Upper lobe of left lung (tissue), 6 donors: ENCODE results near the gene CD59. TPM values are rescaled to one million over a fixed set of nuclear protein-coding genes. Genes with fewer than 3 reads are reported as not detected.

Experiments
- ATAC-seq, 2 donors: fragments of 200-7000 bp; cut with Tn5 transposase; one replicate each; pipeline ENCODE4 v1.9.1; 2022; ENCODE audit warnings: mild to moderate bottlenecking in 2 of 2, moderate library complexity in 2 of 2; ENCODE audit not compliant: low FRiP score in 2 of 2
- DNase-seq, 2 donors: peaks; one replicate each; pipeline ENCODE4 v3.0.0-alpha.2; 2019 to 2020
- H3K27ac ChIP-seq, 4 donors: fragments of 200-600 bp; sonication (generic); one replicate each; pipeline ENCODE4 v1.5.1; 2016 to 2019
- H3K27me3 ChIP-seq, 4 donors: fragments of 200-600 bp; sonication (generic); one replicate each; pipeline ENCODE4 v1.5.1; 2017 to 2019
- H3K36me3 ChIP-seq, 4 donors: fragments of 200-600 bp; sonication (generic); one replicate each; pipeline ENCODE4 v1.5.1; 2016 to 2019
- H3K4me1 ChIP-seq, 4 donors: fragments of 200-600 bp; sonication (generic); one replicate each; pipeline ENCODE4 v1.5.1; 2018 to 2019
- H3K4me3 ChIP-seq, 4 donors: fragments of 200-600 bp; sonication (generic); one replicate each; pipeline ENCODE4 v1.5.1; 2017 to 2019; ENCODE audit warnings: mild to moderate bottlenecking in 2 of 4, moderate library complexity in 1 of 4
- H3K9me3 ChIP-seq, 4 donors: fragments of 200-600 bp; sonication (generic); one replicate each; pipeline ENCODE4 v1.5.1; 2018 to 2019
- CTCF ChIP-seq, 6 experiments: fragments of 450-650 bp in 4 of 6; fragments of 200-600 bp in 2 of 6; sonication (generic) in 2 of 6; IDR thresholded peaks; one replicate each; pipeline ENCODE4 v1.5.1; 2016 to 2019; ENCODE audit warnings: antibody characterized with exemption in 6 of 6
- EP300 ChIP-seq, 4 donors: sonication (generic); formaldehyde crosslinking; IDR thresholded peaks; one replicate each; pipeline ENCODE4 v1.5.1; 2017; ENCODE audit warnings: antibody characterized with exemption in 4 of 4, control low read depth in 2 of 4
- POLR2A ChIP-seq, 4 donors: fragments of 450-650 bp; IDR thresholded peaks; one replicate each; pipeline ENCODE4 v1.5.1; 2016 to 2017; ENCODE audit warnings: antibody characterized with exemption in 4 of 4, mild to moderate bottlenecking in 2 of 4
- POLR2AphosphoS5 ChIP-seq, 2 donors: sonication (generic); formaldehyde crosslinking; IDR thresholded peaks; one replicate each; pipeline ENCODE4 v1.5.1; 2017; ENCODE audit warnings: antibody characterized with exemption in 2 of 2
- WGBS, 2 donors: methylation state at CpG; one replicate each; pipeline ENCODE4 v1.1.5; 2017 to 2018; 5-methylcytosine and 5-hydroxymethylcytosine counted together
- total RNA-seq, 6 donors: library from RNA; depleted of rRNA in 4 of 6; stranded (reverse); fragments of >200 nt in 4 of 6; gene quantifications; one replicate each; pipeline versions ENCODE4 v1.1.0 to v1.2.1, GENCODE V29; 2016 to 2021
- donor health status: DM: no; HTN: no; CAD: no; lungs with moderate emphysema.
- donor health status: DM: no; HTN: yes; CAD: no; lungs with severe emphysema.

The CD59 gene
- total RNA-seq, 6 donors from 2014 or later = 57.6 to 914 (median 315) TPM

- Histone ChIP-seq H3K27me3 (no peaks in the 10 kb centered on the region), H3K27ac (peak overlapping the region; percentile 83 to 90 (median 89)), H3K4me1 (peaks cover 42 to 79% (median 64%) of the 10 kb centered on the region in 4 donors), H3K9me3 (no peaks in the 10 kb centered on the region), H3K4me3 (peak overlapping the region in 1 of 4 donors; percentile 66), H3K36me3 (no peaks in the 10 kb centered on the region)
- TF ChIP-seq POLR2AphosphoS5 (IDR thresholded peaks at IDR 0.05) (no peak), POLR2A (IDR thresholded peaks at IDR 0.05) (no peak), CTCF (IDR thresholded peaks at IDR 0.05) (no peak), EP300 (IDR thresholded peaks at IDR 0.05) (no peak)
- 66 to 74% methylated on average over 10 to 12 of the region's 12 CpGs for WGBS, 2 donors
- ATAC-seq (no peak), DNase-seq (peak in 1 of 2 donors; percentile 25)
Measured at GRCh38 chr11:33699515-33700062, 36.6 kb downstream of the CD59 start.

DNA sequence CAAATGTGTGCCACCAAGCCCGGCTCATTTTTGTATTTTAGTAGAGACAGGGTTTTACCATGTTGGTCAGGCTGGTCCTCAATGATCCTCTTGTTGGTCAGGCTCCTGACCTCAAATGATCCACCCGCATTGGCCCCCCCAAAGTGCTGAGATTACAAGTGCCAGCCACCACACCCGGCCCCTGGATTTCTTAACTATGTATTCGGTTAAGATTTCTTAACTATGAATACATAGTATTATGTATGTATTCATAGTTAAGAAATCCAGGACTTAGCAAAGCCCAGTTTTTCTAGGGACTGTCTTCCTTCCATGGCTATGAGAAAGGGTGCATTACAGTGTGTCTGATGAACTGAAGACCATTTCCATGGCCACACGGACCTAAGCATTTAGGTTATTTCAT, 37.3 kb downstream of the CD59 start:
- ATAC-seq (no peak), DNase-seq (no peak)
- 65 to 75% methylated on average over 5 of the region's 5 CpGs for WGBS, 2 donors
- Histone ChIP-seq H3K4me1 (peaks cover 36 to 73% (median 60%) of the 10 kb centered on the region in 4 donors), H3K9me3 (no peaks in the 10 kb centered on the region), H3K36me3 (no peaks in the 10 kb centered on the region), H3K27ac (peak overlapping the region in 1 of 4 donors; percentile 90), H3K27me3 (no peaks in the 10 kb centered on the region), H3K4me3 (no peak overlapping the region)
- TF ChIP-seq CTCF (IDR thresholded peaks at IDR 0.05) (no peak), POLR2A (IDR thresholded peaks at IDR 0.05) (no peak), POLR2AphosphoS5 (IDR thresholded peaks at IDR 0.05) (no peak), EP300 (IDR thresholded peaks at IDR 0.05) (no peak)

DNA sequence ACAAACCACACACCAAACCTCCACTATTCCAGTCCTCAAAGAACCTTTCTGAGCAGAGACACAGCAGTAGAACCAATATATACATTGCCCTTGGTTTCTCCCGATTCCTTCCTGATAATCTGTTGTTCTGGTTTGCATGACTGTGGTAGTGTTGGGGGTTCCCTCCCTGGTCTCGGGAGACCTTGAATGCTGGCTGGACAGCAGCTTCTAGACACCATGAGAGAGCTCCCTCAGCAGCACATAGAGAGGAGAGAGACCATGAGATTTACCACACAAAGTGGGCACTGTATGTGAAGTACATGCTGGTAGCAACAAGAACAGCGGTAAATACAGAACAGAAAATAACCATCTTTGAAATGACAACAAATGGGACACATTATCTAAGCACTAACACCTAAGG, 38.2 kb downstream of the CD59 start:
- no peak for TF ChIP-seq EP300 (IDR thresholded peaks at IDR 0.05)
- TF ChIP-seq POLR2AphosphoS5 (IDR thresholded peaks at IDR 0.05) = no peak
- TF ChIP-seq CTCF (IDR thresholded peaks at IDR 0.05) = no peak
- TF ChIP-seq POLR2A (IDR thresholded peaks at IDR 0.05) = no peak
- 73 to 79% methylated on average over 3 of the region's 3 CpGs for WGBS, 2 donors
- Histone ChIP-seq H3K4me1 (peaks cover 38 to 70% (median 55%) of the 10 kb centered on the region in 4 donors), H3K9me3 (no peaks in the 10 kb centered on the region), H3K36me3 (no peaks in the 10 kb centered on the region), H3K27ac (no peak overlapping the region), H3K27me3 (no peaks in the 10 kb centered on the region), H3K4me3 (no peak overlapping the region)
- ATAC-seq = no peak
- DNase-seq = no peak

DNA sequence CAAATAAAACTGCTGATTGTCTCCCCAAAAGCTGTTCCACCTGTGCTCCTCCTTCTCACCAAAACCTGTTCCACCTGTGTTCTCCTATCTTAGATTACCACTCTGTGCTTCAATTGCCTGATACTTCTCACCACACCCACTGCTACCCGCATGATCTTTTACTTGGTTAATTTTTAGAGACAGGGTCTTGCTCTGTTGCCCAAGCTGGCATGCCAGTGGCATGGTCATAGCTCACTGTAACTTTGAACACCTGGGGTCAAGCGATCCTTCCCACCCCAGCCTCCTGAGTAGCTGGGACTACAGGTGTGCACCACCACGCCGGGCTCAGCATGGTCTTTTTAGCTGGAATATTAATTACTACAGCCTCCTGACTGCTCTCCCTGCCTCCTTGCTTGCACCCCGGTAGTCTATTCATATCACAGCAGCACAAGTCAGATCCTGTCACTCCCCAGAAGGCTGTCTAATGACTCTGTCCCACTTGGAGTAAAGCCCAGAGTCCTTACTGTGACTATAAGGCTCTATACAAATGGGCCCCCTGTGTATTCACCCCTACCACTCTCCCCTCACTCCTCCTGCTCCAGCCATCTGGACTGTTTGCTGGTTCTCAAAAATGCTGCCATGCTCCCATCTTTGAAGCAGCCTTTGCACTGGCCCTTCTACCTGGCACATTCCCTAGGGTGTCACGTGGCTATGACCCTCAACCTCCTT, 39.1 kb downstream of the CD59 start:
- ATAC-seq (no peak), DNase-seq (no peak)
- H3K27ac ChIP-seq = no peak overlapping the region
- H3K36me3 ChIP-seq = no peaks in the 10 kb centered on the region
- peaks cover 37 to 70% (median 54%) of the 10 kb centered on the region in 4 donors for H3K4me1 ChIP-seq
- no peaks in the 10 kb centered on the region for H3K9me3 ChIP-seq
- TF ChIP-seq CTCF (IDR thresholded peaks at IDR 0.05) (no peak), POLR2A (IDR thresholded peaks at IDR 0.05) (no peak), EP300 (IDR thresholded peaks at IDR 0.05) (no peak), POLR2AphosphoS5 (IDR thresholded peaks at IDR 0.05) (no peak)
- no peak overlapping the region for H3K4me3 ChIP-seq
- H3K27me3 ChIP-seq = no peaks in the 10 kb centered on the region
- 76 to 78% methylated on average over 6 of the region's 6 CpGs for WGBS, 2 donors
